Nucleus accumbens (tissue), 56 donors: ENCODE results near the gene FAM124B.
"Not testable (repeated sequence)": the region's sequence is repeated elsewhere in the genome, so short reads cannot be mapped to it uniquely, and the experiment has no call there.

ENCODE experiments used
- DNase-seq, 56 donors: peaks; one replicate each; lab custom pipeline; 2025; lab: John Stamatoyannopoulos, UW

FAM124B gene

DNA sequence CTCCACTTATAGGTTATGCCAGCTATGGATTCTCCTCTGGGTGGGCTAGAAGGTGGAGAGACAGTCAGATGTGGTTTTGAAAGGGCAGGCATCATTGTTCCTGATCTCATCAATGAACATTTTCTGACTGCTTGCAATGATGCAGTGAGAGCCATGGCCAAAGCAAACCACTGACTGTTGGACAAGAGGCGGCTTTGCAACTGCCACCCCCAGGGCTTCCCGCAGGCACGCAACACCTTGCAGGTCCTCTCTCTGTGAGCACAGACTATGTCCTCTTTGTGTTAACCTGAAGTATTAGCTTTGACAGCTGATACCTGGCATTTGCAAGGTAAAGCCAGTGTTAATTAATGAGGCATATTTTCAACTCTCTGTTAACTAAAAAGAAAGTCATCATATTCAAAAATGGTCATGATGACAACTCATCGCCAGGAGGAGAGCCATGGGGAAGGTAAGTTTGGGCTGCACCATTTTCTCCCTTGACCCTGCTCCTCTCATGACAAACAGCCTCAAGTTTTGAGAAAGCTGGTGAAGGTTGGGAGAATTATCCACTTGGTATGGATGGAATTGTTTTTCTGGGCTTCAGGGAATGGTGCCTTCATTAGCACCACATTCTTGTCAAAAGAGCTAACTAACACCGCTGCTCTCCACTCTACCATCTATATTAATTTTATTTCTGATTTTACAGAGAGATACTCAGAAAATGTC is 14.9 kb upstream of the FAM124B start:
- DNase-seq = no peak

- DNase-seq = no peak
Measured at GRCh38 chr2:224413381-224413780, 11.5 kb upstream of the FAM124B start.

GRCh38 chr2:224412141-224413015 is 10.5 kb upstream of the FAM124B start:
- peak in 1 of 56 donors; percentile 0 for DNase-seq

GRCh38 chr2:224410946-224411561 is 9.1 kb upstream of the FAM124B start:
- no peak for DNase-seq

GRCh38 chr2:224408676-224409075 is 6.8 kb upstream of the FAM124B start:
- no peak for DNase-seq

GRCh38 chr2:224407241-224407701 is 5.4 kb upstream of the FAM124B start:
- no peak for DNase-seq

- DNase-seq = no peak
Measured at GRCh38 chr2:224405841-224406370, 4.0 kb upstream of the FAM124B start.

DNA sequence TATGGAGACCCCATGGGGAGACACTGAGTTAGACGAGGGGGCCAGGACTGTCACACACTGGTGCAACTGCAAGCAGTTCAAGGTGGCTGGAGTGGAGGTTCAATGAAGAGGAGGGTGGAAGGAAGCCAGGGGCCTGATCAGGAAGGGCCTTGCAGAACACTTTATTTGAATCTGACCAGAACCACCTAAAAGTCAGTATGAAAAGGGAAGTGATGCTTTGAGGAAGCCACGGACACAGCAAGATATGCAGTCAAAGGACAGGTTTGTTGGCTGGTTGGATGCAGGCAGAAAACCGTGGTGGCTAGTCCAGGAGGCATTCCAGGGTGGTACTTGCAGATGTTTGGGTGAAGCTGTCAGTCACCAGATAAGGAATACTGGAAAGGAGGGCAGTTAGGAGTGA is 3.5 kb upstream of the FAM124B start:
- no peak for DNase-seq

- DNase-seq = no peak
Measured at GRCh38 chr2:224404796-224405195, 2.9 kb upstream of the FAM124B start.

DNA sequence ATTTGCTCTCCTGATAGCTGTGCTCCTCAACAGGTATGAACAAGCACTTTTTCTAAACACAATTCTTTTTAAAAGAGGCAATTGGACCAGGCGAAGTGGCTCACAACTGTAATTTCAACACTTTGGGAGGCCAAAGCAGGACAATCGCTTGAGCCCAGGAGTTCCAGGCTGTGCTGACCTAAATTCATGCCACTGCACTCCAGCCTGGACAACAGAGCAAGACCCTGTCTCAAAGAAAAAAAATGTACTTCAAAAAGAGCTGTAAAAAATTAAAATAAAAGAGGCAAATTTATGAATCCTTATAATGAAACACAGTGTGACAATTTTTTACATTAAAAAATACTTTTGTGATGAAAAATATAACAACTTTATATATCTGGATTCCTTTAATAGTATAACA is 1.8 kb upstream of the FAM124B start:
- no peak for DNase-seq

GRCh38 chr2:224400886-224401632 is 848 bp downstream of the FAM124B start:
- no peak for DNase-seq

- DNase-seq = no peak
Measured at GRCh38 chr2:224400174-224400810, 1.6 kb downstream of the FAM124B start.

GRCh38 chr2:224398289-224398688 is 3.6 kb downstream of the FAM124B start:
- no peak for DNase-seq

- DNase-seq = not testable (repeated sequence)
Measured at GRCh38 chr2:224397100-224397499, 4.8 kb downstream of the FAM124B start.

- DNase-seq = no peak
Measured at GRCh38 chr2:224395620-224396390, 6.1 kb downstream of the FAM124B start.

DNA sequence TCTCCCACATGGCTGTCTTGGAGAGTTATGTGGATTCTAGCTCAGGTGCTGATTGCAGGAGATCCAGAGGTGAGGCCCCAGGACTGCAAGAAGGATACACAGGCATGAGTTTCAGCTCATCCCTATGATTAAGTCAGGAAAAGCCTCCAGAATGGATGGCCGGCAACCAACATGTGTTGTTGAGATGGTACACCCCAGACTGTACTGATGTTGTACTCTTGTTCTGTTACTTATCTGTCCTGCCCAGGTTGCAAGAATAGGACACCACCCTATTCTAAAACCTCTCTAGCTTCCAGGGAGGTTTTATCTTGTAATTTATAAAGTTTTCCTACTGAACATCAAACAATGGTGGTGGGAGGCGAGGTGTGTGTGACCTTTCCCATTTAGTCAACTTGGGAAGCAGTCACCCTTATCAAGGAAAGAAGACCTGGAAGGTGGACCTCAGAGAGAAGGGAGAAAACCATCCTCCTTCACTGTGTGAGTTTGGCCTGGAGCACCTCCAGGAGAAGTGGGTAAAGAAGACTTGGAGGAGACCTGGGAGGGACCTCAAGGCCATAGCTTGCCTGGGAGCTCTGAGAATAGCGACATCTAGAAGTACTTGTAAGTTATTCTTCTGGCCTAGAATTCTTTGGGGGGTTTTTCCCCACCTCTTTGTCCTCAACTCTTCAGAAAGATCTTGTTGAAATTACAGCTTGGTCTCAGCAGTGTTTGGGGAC is 8.6 kb downstream of the FAM124B start:
- no peak for DNase-seq

DNA sequence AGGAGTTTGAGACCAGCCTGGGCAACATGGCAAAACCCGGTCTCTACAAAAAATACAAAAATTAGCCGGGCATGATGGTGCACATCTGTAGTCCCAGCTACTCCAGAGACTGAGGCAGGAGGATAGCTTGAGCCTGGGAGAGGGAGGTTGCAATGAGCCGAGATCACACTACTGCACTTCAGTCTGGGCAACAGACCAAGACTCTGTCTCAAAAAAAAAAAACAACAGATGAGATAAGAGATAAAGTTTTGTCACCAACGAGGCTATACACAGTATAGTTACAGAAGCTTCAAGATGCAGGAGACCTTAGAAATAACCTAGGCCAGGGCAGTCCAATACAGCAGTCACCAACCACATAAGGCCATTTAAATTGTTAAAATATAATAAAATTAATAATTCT is 9.4 kb downstream of the FAM124B start:
- no peak for DNase-seq

DNA sequence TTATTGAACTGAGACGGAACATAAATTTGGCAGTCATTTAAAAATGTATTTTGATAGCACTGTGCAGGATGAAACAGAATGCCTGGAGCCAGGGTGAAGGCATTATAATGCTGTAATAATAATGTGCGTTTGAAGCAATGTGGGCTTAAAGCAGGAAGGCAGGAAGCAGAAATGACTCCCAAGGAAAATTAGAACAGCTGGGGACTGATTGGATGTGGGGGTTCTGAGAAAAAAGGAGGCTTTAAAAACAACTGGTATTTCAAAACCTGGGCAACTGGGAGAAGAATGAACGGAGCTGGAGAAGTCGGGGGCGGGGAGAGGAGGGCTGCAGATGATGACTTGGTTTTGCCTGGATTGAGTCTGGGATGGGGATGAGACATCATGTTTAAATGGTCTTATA is 12.6 kb downstream of the FAM124B start:
- no peak for DNase-seq
